Fibroblast of gingiva (primary cell): ENCODE data around the gene ACYP1.

ENCODE experiments used
- DNase-seq: peaks from one replicate; pipeline ENCODE4 v3.0.0-alpha.2; 2011; ENCODE audit warnings: low read depth

Gene ACYP1

GRCh38 chr14:75040959-75041358 is 22.9 kb downstream of the ACYP1 start:
- no peak for DNase-seq

- DNase-seq, result no peak
These were observed 23.3 kb downstream of the ACYP1 start for GRCh38 chr14:75040507-75040906.

- DNase-seq, result peak; percentile 25
These were observed 30.9 kb downstream of the ACYP1 start for GRCh38 chr14:75032939-75033338.

- DNase-seq, result no peak
These were observed 33.7 kb downstream of the ACYP1 start for GRCh38 chr14:75030147-75030546.

- no peak for DNase-seq
These were observed 37.9 kb downstream of the ACYP1 start for GRCh38 chr14:75025876-75026275.

GRCh38 chr14:75025082-75025481 is 38.7 kb downstream of the ACYP1 start:
- no peak for DNase-seq

GRCh38 chr14:75023108-75023507 is 40.7 kb downstream of the ACYP1 start:
- no peak for DNase-seq

GRCh38 chr14:75022655-75023054 is 41.2 kb downstream of the ACYP1 start:
- DNase-seq, result no peak

GRCh38 chr14:75018694-75019093 is 45.1 kb downstream of the ACYP1 start:
- DNase-seq, result no peak

- no peak for DNase-seq
These were observed 47.0 kb downstream of the ACYP1 start for GRCh38 chr14:75016815-75017214.

GRCh38 chr14:75015496-75015895 is 48.3 kb downstream of the ACYP1 start:
- DNase-seq, result no peak

GRCh38 chr14:75013290-75013689 is 50.5 kb downstream of the ACYP1 start:
- no peak for DNase-seq

- peak; percentile 69 for DNase-seq
These were observed 52.3 kb downstream of the ACYP1 start for GRCh38 chr14:75011356-75011994.

GRCh38 chr14:75010472-75011093 is 53.2 kb downstream of the ACYP1 start:
- peak; percentile 86 for DNase-seq

GRCh38 chr14:75009176-75009575 is 54.6 kb downstream of the ACYP1 start:
- DNase-seq, result no peak

GRCh38 chr14:75005357-75005756 is 58.5 kb downstream of the ACYP1 start:
- no peak for DNase-seq

GRCh38 chr14:75003250-75004027 is 60.4 kb downstream of the ACYP1 start:
- DNase-seq, result no peak
